Measurements from ENCODE around the gene FAM20C. TPM values are rescaled to one million over a fixed set of nuclear protein-coding genes. Genes with fewer than 3 reads are reported as not detected.

The FAM20C gene
- total RNA-seq, 2 donors from 2014 or later, result 13.7 to 19.9 TPM

- DNase-seq (ENCODE audit: low spot score), result no peak
- Histone ChIP-seq H3K9me3 (peaks cover 0 to 13% of the 10 kb centered on the region in 2 donors), H3K36me3 (no peaks in the 10 kb centered on the region), H3K27me3 (no peaks in the 10 kb centered on the region), H3K4me1 (no peaks in the 10 kb centered on the region), H3K27ac (no peak overlapping the region), H3K4me3 (no peak overlapping the region)
- TF ChIP-seq CTCF (IDR thresholded peaks at IDR 0.05), result no peak
These were observed 85.7 kb downstream of the FAM20C start for GRCh38 chr7:278081-278480.

GRCh38 chr7:279821-280220 lies 87.5 kb downstream of the FAM20C start:
- no peak for DNase-seq (ENCODE audit: low spot score)
- H3K9me3 ChIP-seq, result no peaks in the 10 kb centered on the region
- H3K36me3 ChIP-seq, result no peaks in the 10 kb centered on the region
- H3K27me3 ChIP-seq, result no peaks in the 10 kb centered on the region
- TF ChIP-seq CTCF (IDR thresholded peaks at IDR 0.05), result no peak
- H3K27ac ChIP-seq, result no peak overlapping the region
- no peaks in the 10 kb centered on the region for H3K4me1 ChIP-seq
- H3K4me3 ChIP-seq, result no peak overlapping the region

- Histone ChIP-seq H3K9me3 (no peaks in the 10 kb centered on the region), H3K27me3 (no peaks in the 10 kb centered on the region), H3K4me1 (no peaks in the 10 kb centered on the region), H3K4me3 (no peak overlapping the region), H3K27ac (no peak overlapping the region), H3K36me3 (no peaks in the 10 kb centered on the region)
- no peak for TF ChIP-seq CTCF (IDR thresholded peaks at IDR 0.05)
- DNase-seq (ENCODE audit: low spot score), result no peak
These were observed 88.1 kb downstream of the FAM20C start for GRCh38 chr7:280461-280860.

- Histone ChIP-seq H3K27ac (no peak overlapping the region), H3K36me3 (no peaks in the 10 kb centered on the region), H3K4me3 (no peak overlapping the region), H3K27me3 (no peaks in the 10 kb centered on the region), H3K4me1 (no peaks in the 10 kb centered on the region), H3K9me3 (no peaks in the 10 kb centered on the region)
- DNase-seq (ENCODE audit: low spot score), result no peak
- no peak for TF ChIP-seq CTCF (IDR thresholded peaks at IDR 0.05)
These were observed 89.3 kb downstream of the FAM20C start for GRCh38 chr7:281637-282036.

GRCh38 chr7:282621-283020 lies 90.2 kb downstream of the FAM20C start:
- no peaks in the 10 kb centered on the region for H3K9me3 ChIP-seq
- H3K27ac ChIP-seq, result no peak overlapping the region
- no peak overlapping the region for H3K4me3 ChIP-seq
- no peaks in the 10 kb centered on the region for H3K27me3 ChIP-seq
- no peaks in the 10 kb centered on the region for H3K4me1 ChIP-seq
- TF ChIP-seq CTCF (IDR thresholded peaks at IDR 0.05), result no peak
- no peaks in the 10 kb centered on the region for H3K36me3 ChIP-seq
- no peak for DNase-seq (ENCODE audit: low spot score)
